Measurements from ENCODE around the gene MRPS25. TPM values are rescaled to one million over a fixed set of nuclear protein-coding genes. Genes with fewer than 3 reads are reported as not detected.

The MRPS25 gene
- total and polyA plus RNA-seq, 2 donors (not counting 3 experiments of a cell fraction or from before 2014, with no cell fraction given): 32.5 to 68.7 TPM

DNA sequence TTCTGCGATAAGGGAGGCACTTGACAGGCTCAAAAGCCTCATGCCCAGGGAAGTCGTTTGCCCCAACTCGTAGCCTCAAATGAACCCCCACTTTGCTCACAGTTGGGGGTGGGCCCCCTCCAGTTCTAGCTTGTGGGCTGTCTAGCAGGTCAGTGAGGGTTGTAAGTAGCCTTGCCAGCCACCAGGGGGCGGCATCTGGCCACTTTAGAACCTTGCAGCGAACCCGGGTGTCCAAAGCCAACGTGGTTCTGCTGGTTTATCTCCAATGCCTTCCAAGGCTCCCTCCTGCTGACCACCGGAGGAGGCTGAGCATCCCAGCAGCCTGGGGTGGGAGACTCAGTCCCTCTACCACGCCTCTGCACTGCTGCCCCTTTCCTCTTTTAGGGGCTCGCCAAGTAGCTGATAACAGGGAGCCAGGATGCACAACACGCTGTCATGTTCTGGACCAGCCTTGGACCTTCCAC, 43.0 kb upstream of the MRPS25 start:
- TF ChIP-seq POLR2A (IDR thresholded peaks at IDR 0.05; ENCODE audit: low read depth, low read length) (no peak), POLR2AphosphoS5 (IDR thresholded peaks at IDR 0.05; ENCODE audit: insufficient read depth, low read depth, low read length) (no peak), CTCF (IDR thresholded peaks at IDR 0.05; ENCODE audit: extremely low read depth in 1 of 2, insufficient read depth in 1 of 2, low read depth in 1 of 2, low read length in 2 of 2) (peak; percentile 88 to 96), EZH2 (IDR thresholded peaks at IDR 0.05; ENCODE audit: borderline replicate concordance, low read depth, low read length, severe bottlenecking) (no peak)
- FAIRE-seq: peak; percentile 82
- DNase-seq (ENCODE audit: low read depth, low spot score): peak; percentile 62
- H3K79me2 ChIP-seq (ENCODE audit: control insufficient read depth, insufficient read depth, low read length): no peaks in the 10 kb centered on the region
- ChIA-PET POLR2A (no interaction called here), CTCF (interaction anchor here (0.6 to 2.7 kb wide), 24 partner anchors 9 to 704 kb away, joined by 3 to 24 read pairs (median 4); partner anchors contain the start of genes CAPN7 and RBSN)
- no peak overlapping the region for H3K27ac ChIP-seq (ENCODE audit: insufficient read depth, low read depth, low read length)
- no peaks in the 10 kb centered on the region for H3K9me3 ChIP-seq (replicated peaks; ENCODE audit: control insufficient read depth, insufficient read depth, low read length)
- intact Hi-C loops (cut with micrococcal nuclease): loop anchor here (1.0 to 5.0 kb wide), 4 partner anchors 99 to 449 kb away; partner anchors contain the start of gene CAPN7
- H3K27me3 ChIP-seq (ENCODE audit: control insufficient read depth in 2 of 2, insufficient read depth in 2 of 2, low read length in 2 of 2): peaks cover 2 to 3% of the 10 kb centered on the region in 2 experiments
- H3K4me3 ChIP-seq (replicated peaks in 1 of 3; ENCODE audit: insufficient read depth in 1 of 3, low read depth in 1 of 3, low read length in 3 of 3): no peak overlapping the region
- dilution Hi-C loops (cut with MboI; ENCODE audit: extremely low pct_ligation_motif_present, low sequenced_read_pairs): no loop called here
- no peaks in the 10 kb centered on the region for H4K20me1 ChIP-seq (replicated peaks; ENCODE audit: control insufficient read depth, extremely low read depth, insufficient read depth, low read length)
- H3K36me3 ChIP-seq (ENCODE audit: control insufficient read depth in 2 of 2, extremely low read depth in 1 of 2, insufficient read depth in 2 of 2, low read length in 2 of 2): no peaks in the 10 kb centered on the region
- H3K9me1 ChIP-seq (replicated peaks; ENCODE audit: control insufficient read depth, extremely low read depth, insufficient read depth, low read length): no peaks in the 10 kb centered on the region
- H3K4me1 ChIP-seq (ENCODE audit: control insufficient read depth, extremely low read depth, insufficient read depth, low read length): no peaks in the 10 kb centered on the region
- no TSS peak for BruUV-seq (replicated peaks)
- no peak overlapping the region for H3K9ac ChIP-seq (replicated peaks; ENCODE audit: extremely low read depth, insufficient read depth, low read length)
- peak overlapping the region; percentile 78 for H2AFZ ChIP-seq (ENCODE audit: low read depth, low read length)
- no peak overlapping the region for H3K4me2 ChIP-seq (ENCODE audit: insufficient read depth, low read length)

All from endothelial cell of umbilical vein (primary cell).